Measurements from ENCODE around the gene B3GAT1. TPM values are rescaled to one million over a fixed set of nuclear protein-coding genes. Genes with fewer than 3 reads are reported as not detected.

The B3GAT1 gene
- total RNA-seq, 2 experiments from 2014 or later = 0.14 to 0.22 TPM

GRCh38 chr11:134340354-134340964, 71.6 kb downstream of the B3GAT1 start:
- POLR2A ChIA-PET = no interaction called here

GRCh38 chr11:134339756-134340155, 72.3 kb downstream of the B3GAT1 start:
- intact Hi-C loops (cut with DNase I, micrococcal nuclease) = loop anchor here in 1 of 2 experiments (10.0 kb wide), 1 partner anchor 265 kb away; no protein-coding TSS in a partner anchor
- Histone ChIP-seq H3K4me1 (ENCODE audit: insufficient read depth, low read length) (no peaks in the 10 kb centered on the region), H3K27ac (ENCODE audit: low read depth in 1 of 2, low read length in 2 of 2) (no peak overlapping the region), H3K4me3 (ENCODE audit: low read length) (no peak overlapping the region), H3K36me3 (ENCODE audit: insufficient read depth, low read length) (no peaks in the 10 kb centered on the region), H3K9me3 (ENCODE audit: control insufficient read depth in 1 of 2, insufficient read depth in 1 of 2, low read length in 2 of 2) (no peaks in the 10 kb centered on the region), H3K27me3 (ENCODE audit: control insufficient read depth in 1 of 2, insufficient read depth in 2 of 2, low read length in 2 of 2) (no peaks in the 10 kb centered on the region)
- CTCF ChIA-PET = no interaction called here
- POLR2A ChIA-PET = no interaction called here
- no peaks in the 10 kb centered on the region for H3K4me1 Mint-ChIP-seq (ENCODE audit: low read depth)
- H3K27ac Mint-ChIP-seq = no peak overlapping the region
- DNase-seq (no peak), ATAC-seq (ENCODE audit: poor library complexity) (no peak)
- TF ChIP-seq CTCF (IDR thresholded peaks at IDR 0.05) = no peak
- H3K36me3 Mint-ChIP-seq (ENCODE audit: low read depth) = no peaks in the 10 kb centered on the region
- no peak overlapping the region for H3K4me3 Mint-ChIP-seq
- peaks cover 11% of the 10 kb centered on the region for H3K27me3 Mint-ChIP-seq
- no peaks in the 10 kb centered on the region for H3K9me3 Mint-ChIP-seq

More at GRCh38 chr11:134340354-134340964, 71.6 kb downstream of the B3GAT1 start:
- TF ChIP-seq CTCF (IDR thresholded peaks at IDR 0.05) = no peak
- Mint-ChIP-seq H3K27me3 (peaks cover 4% of the 10 kb centered on the region), H3K36me3 (ENCODE audit: low read depth) (no peaks in the 10 kb centered on the region), H3K4me3 (no peak overlapping the region), H3K9me3 (no peaks in the 10 kb centered on the region), H3K27ac (no peak overlapping the region), H3K4me1 (ENCODE audit: low read depth) (no peaks in the 10 kb centered on the region)
- Histone ChIP-seq H3K9me3 (ENCODE audit: control insufficient read depth in 1 of 2, insufficient read depth in 1 of 2, low read length in 2 of 2) (no peaks in the 10 kb centered on the region), H3K4me1 (ENCODE audit: insufficient read depth, low read length) (no peaks in the 10 kb centered on the region), H3K27me3 (ENCODE audit: control insufficient read depth in 1 of 2, insufficient read depth in 2 of 2, low read length in 2 of 2) (no peaks in the 10 kb centered on the region), H3K4me3 (ENCODE audit: low read length) (no peak overlapping the region), H3K27ac (ENCODE audit: low read depth in 1 of 2, low read length in 2 of 2) (no peak overlapping the region), H3K36me3 (ENCODE audit: insufficient read depth, low read length) (no peaks in the 10 kb centered on the region)
- intact Hi-C loops (cut with DNase I, micrococcal nuclease) = no loop called here
- CTCF ChIA-PET = no interaction called here
- ATAC-seq (ENCODE audit: poor library complexity) = no peak
- no peak for DNase-seq

- Histone ChIP-seq H3K27ac (ENCODE audit: low read depth in 1 of 2, low read length in 2 of 2) (no peak overlapping the region), H3K36me3 (ENCODE audit: insufficient read depth, low read length) (no peaks in the 10 kb centered on the region), H3K9me3 (ENCODE audit: control insufficient read depth in 1 of 2, insufficient read depth in 1 of 2, low read length in 2 of 2) (no peaks in the 10 kb centered on the region), H3K4me1 (ENCODE audit: insufficient read depth, low read length) (no peaks in the 10 kb centered on the region), H3K4me3 (ENCODE audit: low read length) (no peak overlapping the region), H3K27me3 (ENCODE audit: control insufficient read depth in 1 of 2, insufficient read depth in 2 of 2, low read length in 2 of 2) (no peaks in the 10 kb centered on the region)
- H3K4me3 Mint-ChIP-seq = no peak overlapping the region
- CTCF ChIA-PET = no interaction called here
- no peaks in the 10 kb centered on the region for H3K4me1 Mint-ChIP-seq (ENCODE audit: low read depth)
- TF ChIP-seq CTCF (IDR thresholded peaks at IDR 0.05) = no peak
- no peaks in the 10 kb centered on the region for H3K9me3 Mint-ChIP-seq
- no peaks in the 10 kb centered on the region for H3K36me3 Mint-ChIP-seq (ENCODE audit: low read depth)
- DNase-seq (no peak), ATAC-seq (ENCODE audit: poor library complexity) (no peak)
- POLR2A ChIA-PET = no interaction called here
- H3K27ac Mint-ChIP-seq = no peak overlapping the region
- peaks cover 17% of the 10 kb centered on the region for H3K27me3 Mint-ChIP-seq
- intact Hi-C loops (cut with DNase I, micrococcal nuclease) = loop anchor here in 1 of 2 experiments (10.0 kb wide), 1 partner anchor 264 kb away; no protein-coding TSS in a partner anchor
Measured at GRCh38 chr11:134338654-134339053, 73.4 kb downstream of the B3GAT1 start.
